NT2/D1 (cell line): ENCODE data around the gene MS4A2.
"Not testable (repeated sequence)": the region's sequence is repeated elsewhere in the genome, so short reads cannot be mapped to it uniquely, and the experiment has no call there.

Experiments used
- DNase-seq: peaks from one replicate; pipeline ENCODE4 v3.0.0-alpha.2; 2011; ENCODE audit warnings: low read depth, low spot score
- H3K27me3 ChIP-seq: 2 replicates; pipeline ENCODE4 v1.6.0; 2011; ENCODE audit warnings: mild to moderate bottlenecking; ENCODE audit not compliant: insufficient read length, insufficient read depth
- H3K36me3 ChIP-seq: 2 replicates; pipeline ENCODE4 v1.6.1; 2011; ENCODE audit warnings: mild to moderate bottlenecking, low read length, mixed read lengths; ENCODE audit not compliant: insufficient read depth, insufficient read length
- H3K4me1 ChIP-seq: 2 replicates; pipeline ENCODE4 v1.5.1; 2011; ENCODE audit not compliant: insufficient read depth, insufficient read length
- H3K4me3 ChIP-seq: 2 replicates; pipeline ENCODE4 v1.5.1; 2011; ENCODE audit warnings: low read depth; ENCODE audit not compliant: insufficient read length
- H3K9ac ChIP-seq: 2 replicates; pipeline ENCODE4 v1.6.0; 2011; ENCODE audit warnings: low read depth; ENCODE audit not compliant: insufficient read length
- H3K9me3 ChIP-seq: 2 replicates; pipeline ENCODE4 v1.5.1; 2011; ENCODE audit warnings: mild to moderate bottlenecking, low read length; ENCODE audit not compliant: insufficient read depth
- SUZ12 ChIP-seq: IDR thresholded peaks from 2 replicates; pipeline ENCODE4 v1.6.1; 2011; ENCODE audit not compliant: insufficient read length, insufficient read depth; ENCODE audit errors: extremely low read depth
- YY1 ChIP-seq: IDR thresholded peaks from 2 replicates; pipeline ENCODE4 v1.6.1; 2011; ENCODE audit not compliant: insufficient read length, insufficient read depth
- ZNF274 ChIP-seq: IDR thresholded peaks from 2 replicates; pipeline ENCODE4 v1.6.1; 2011; ENCODE audit warnings: mild to moderate bottlenecking, low read depth, low read length

Gene MS4A2

GRCh38 chr11:60065801-60066200 lies 22.7 kb upstream of the MS4A2 start:
- TF ChIP-seq SUZ12: no peak
- TF ChIP-seq ZNF274: no peak
- TF ChIP-seq YY1: no peak
- no peaks in the 10 kb centered on the region for H3K27me3 ChIP-seq
- H3K9me3 ChIP-seq: no peaks in the 10 kb centered on the region
- no peaks in the 10 kb centered on the region for H3K36me3 ChIP-seq
- no peak overlapping the region for H3K9ac ChIP-seq
- no peak overlapping the region for H3K4me3 ChIP-seq
- no peaks in the 10 kb centered on the region for H3K4me1 ChIP-seq
- no peak for DNase-seq

GRCh38 chr11:60069450-60069849 lies 19.0 kb upstream of the MS4A2 start:
- Histone ChIP-seq H3K9me3 (peaks cover 4% of the 10 kb centered on the region; the same call in 1 of the 2 replicates), H3K36me3 (no peaks in the 10 kb centered on the region), H3K27me3 (no peaks in the 10 kb centered on the region), H3K4me1 (no peaks in the 10 kb centered on the region), H3K9ac (no peak overlapping the region), H3K4me3 (no peak overlapping the region)
- DNase-seq: no peak
- TF ChIP-seq YY1 (no peak), SUZ12 (no peak), ZNF274 (no peak)

- H3K27me3 ChIP-seq, H3K9me3 ChIP-seq, H3K4me1 ChIP-seq, H3K36me3 ChIP-seq, H3K4me3 ChIP-seq, DNase-seq, H3K9ac ChIP-seq: not testable (repeated sequence)
These were observed 16.8 kb upstream of the MS4A2 start for GRCh38 chr11:60071644-60072043.

- TF ChIP-seq ZNF274 (no peak), SUZ12 (no peak), YY1 (no peak)
- no peaks in the 10 kb centered on the region for H3K27me3 ChIP-seq
- no peaks in the 10 kb centered on the region for H3K4me1 ChIP-seq
- H3K9me3 ChIP-seq: peaks cover 4% of the 10 kb centered on the region; the same call in 1 of the 2 replicates
- H3K4me3 ChIP-seq: no peak overlapping the region
- no peak for DNase-seq
- H3K9ac ChIP-seq: no peak overlapping the region
- no peaks in the 10 kb centered on the region for H3K36me3 ChIP-seq
These were observed 11.1 kb upstream of the MS4A2 start for GRCh38 chr11:60077216-60077817.

- no peak overlapping the region for H3K4me3 ChIP-seq
- no peak overlapping the region for H3K9ac ChIP-seq
- no peaks in the 10 kb centered on the region for H3K4me1 ChIP-seq
- no peaks in the 10 kb centered on the region for H3K27me3 ChIP-seq
- peaks cover 4% of the 10 kb centered on the region; the same call in 1 of the 2 replicates for H3K9me3 ChIP-seq
- TF ChIP-seq ZNF274 (no peak), SUZ12 (no peak), YY1 (no peak)
- H3K36me3 ChIP-seq: no peaks in the 10 kb centered on the region
- no peak for DNase-seq
These were observed 10.5 kb upstream of the MS4A2 start for GRCh38 chr11:60077981-60078380.

GRCh38 chr11:60078745-60079144 lies 9.7 kb upstream of the MS4A2 start:
- Histone ChIP-seq H3K36me3 (no peaks in the 10 kb centered on the region), H3K9me3 (no peaks in the 10 kb centered on the region), H3K4me3 (no peak overlapping the region), H3K9ac (no peak overlapping the region), H3K4me1 (no peaks in the 10 kb centered on the region), H3K27me3 (no peaks in the 10 kb centered on the region)
- no peak for DNase-seq
- TF ChIP-seq ZNF274: no peak
- no peak for TF ChIP-seq SUZ12
- TF ChIP-seq YY1: no peak

- TF ChIP-seq YY1 (no peak), SUZ12 (no peak), ZNF274 (no peak)
These were observed 7.9 kb upstream of the MS4A2 start for GRCh38 chr11:60080535-60080934.

More at GRCh38 chr11:60080535-60080934, 7.9 kb upstream of the MS4A2 start:
- Histone ChIP-seq H3K36me3 (no peaks in the 10 kb centered on the region), H3K9me3 (no peaks in the 10 kb centered on the region), H3K4me1 (no peaks in the 10 kb centered on the region), H3K4me3 (no peak overlapping the region), H3K9ac (no peak overlapping the region), H3K27me3 (no peaks in the 10 kb centered on the region)
- DNase-seq: no peak
